ENCODE measurements around the gene SNRNP40.

SNRNP40 gene

GRCh38 chr1:31230378-31230777, 66.2 kb downstream of the SNRNP40 start:
- TF ChIP-seq ARNTL (CRISPR knock-in tag; IDR thresholded peaks at IDR 0.05; ENCODE audit: borderline replicate concordance, low read depth) (no peak), CSRNP3 (CRISPR knock-in tag; IDR thresholded peaks at IDR 0.05) (no peak), RARB (CRISPR knock-in tag; IDR thresholded peaks at IDR 0.05) (no peak), SNAI2 (CRISPR knock-in tag; IDR thresholded peaks at IDR 0.05) (no peak), ZFP30 (CRISPR knock-in tag; IDR thresholded peaks at IDR 0.05) (no peak), POU6F1 (CRISPR knock-in tag; IDR thresholded peaks at IDR 0.05; ENCODE audit: borderline replicate concordance, low read depth) (no peak), BACH2 (CRISPR knock-in tag; IDR thresholded peaks at IDR 0.05; ENCODE audit: borderline replicate concordance) (no peak), ZFP3 (CRISPR knock-in tag; IDR thresholded peaks at IDR 0.05) (no peak), CREB5 (CRISPR knock-in tag; IDR thresholded peaks at IDR 0.05; ENCODE audit: low read depth) (no peak)
- no peak for ATAC-seq

- TF ChIP-seq PPARA (CRISPR knock-in tag; IDR thresholded peaks at IDR 0.05; ENCODE audit: borderline replicate concordance), result no peak
- TF ChIP-seq ARNTL (CRISPR knock-in tag; IDR thresholded peaks at IDR 0.05; ENCODE audit: borderline replicate concordance, low read depth), result no peak
- no peak for TF ChIP-seq CSDC2 (CRISPR knock-in tag; IDR thresholded peaks at IDR 0.05)
- TF ChIP-seq ZNF565 (CRISPR knock-in tag; conservative IDR thresholded peaks at IDR 0.05; ENCODE audit: low read depth), result no peak
- TF ChIP-seq ZNF8 (CRISPR knock-in tag; IDR thresholded peaks at IDR 0.05), result no peak
- TF ChIP-seq OSR1 (CRISPR knock-in tag; IDR thresholded peaks at IDR 0.05), result no peak
- no peak for TF ChIP-seq CREB5 (CRISPR knock-in tag; IDR thresholded peaks at IDR 0.05; ENCODE audit: low read depth)
- TF ChIP-seq RARB (CRISPR knock-in tag; IDR thresholded peaks at IDR 0.05), result no peak
- TF ChIP-seq SNAI2 (CRISPR knock-in tag; IDR thresholded peaks at IDR 0.05), result no peak
- no peak for TF ChIP-seq BACH2 (CRISPR knock-in tag; IDR thresholded peaks at IDR 0.05; ENCODE audit: borderline replicate concordance)
- TF ChIP-seq TCF4 (CRISPR knock-in tag; IDR thresholded peaks at IDR 0.05; ENCODE audit: borderline replicate concordance), result no peak
- TF ChIP-seq TSHZ2 (CRISPR knock-in tag; IDR thresholded peaks at IDR 0.05), result no peak
- TF ChIP-seq PATZ1 (CRISPR knock-in tag; IDR thresholded peaks at IDR 0.05; ENCODE audit: borderline replicate concordance), result no peak
- TF ChIP-seq GLIS3 (CRISPR knock-in tag; IDR thresholded peaks at IDR 0.05), result no peak
- TF ChIP-seq ZFP30 (CRISPR knock-in tag; IDR thresholded peaks at IDR 0.05), result no peak
- TF ChIP-seq POU6F1 (CRISPR knock-in tag; IDR thresholded peaks at IDR 0.05; ENCODE audit: borderline replicate concordance, low read depth), result no peak
- TF ChIP-seq ESRRG (CRISPR knock-in tag; IDR thresholded peaks at IDR 0.05), result no peak
- TF ChIP-seq TOX (CRISPR knock-in tag; IDR thresholded peaks at IDR 0.05; ENCODE audit: borderline replicate concordance), result no peak
- TF ChIP-seq ZNF70 (CRISPR knock-in tag; IDR thresholded peaks at IDR 0.05), result no peak
- TF ChIP-seq ISL1 (CRISPR knock-in tag; IDR thresholded peaks at IDR 0.05), result no peak
- ATAC-seq, result no peak
Measured at GRCh38 chr1:31228986-31229385, 67.6 kb downstream of the SNRNP40 start.

Measured in SK-N-SH treated with all-trans-retinoic acid at 6 μM for 48 hours (cell line).